ENCODE measurements around the gene EPO. TPM values are rescaled to one million over a fixed set of nuclear protein-coding genes. Genes with fewer than 3 reads are reported as not detected.
"Not testable (repeated sequence)": the region's sequence is repeated elsewhere in the genome, so short reads cannot be mapped to it uniquely, and the experiment has no call there.

The EPO gene
- total RNA-seq, 2 donors from 2014 or later, result not detected

DNA sequence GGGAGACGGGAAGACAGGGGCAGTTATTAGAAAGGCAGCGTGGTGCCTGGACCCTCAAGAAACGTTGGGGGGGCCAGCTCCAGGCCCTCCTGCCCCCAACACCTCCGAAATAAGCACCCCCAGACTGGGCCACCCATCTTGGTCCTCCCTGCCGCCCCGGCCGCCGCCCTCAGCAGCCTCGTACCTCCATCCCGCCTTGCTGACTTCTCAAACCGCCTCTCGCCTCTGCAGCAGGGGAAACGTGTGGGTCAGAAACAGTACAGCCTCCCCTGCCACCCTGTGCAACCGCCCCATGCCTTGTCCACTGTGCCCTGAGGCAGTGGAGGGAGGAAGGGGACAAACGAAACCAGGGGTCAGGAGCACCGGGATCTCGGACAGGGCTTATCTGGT, 33.5 kb upstream of the EPO start:
- H3K27ac Mint-ChIP-seq, result no peak overlapping the region
- ATAC-seq (no peak), DNase-seq (no peak)
- no peak overlapping the region for H3K4me3 Mint-ChIP-seq
- no peaks in the 10 kb centered on the region for H3K27me3 Mint-ChIP-seq
- H3K4me1 Mint-ChIP-seq, result peaks cover 14% of the 10 kb centered on the region
- no peaks in the 10 kb centered on the region for H3K36me3 Mint-ChIP-seq (ENCODE audit: low read depth)
- H3K9me3 ChIP-seq (ENCODE audit: control insufficient read depth, low read length, poor library complexity, severe bottlenecking), result no peaks in the 10 kb centered on the region

DNA sequence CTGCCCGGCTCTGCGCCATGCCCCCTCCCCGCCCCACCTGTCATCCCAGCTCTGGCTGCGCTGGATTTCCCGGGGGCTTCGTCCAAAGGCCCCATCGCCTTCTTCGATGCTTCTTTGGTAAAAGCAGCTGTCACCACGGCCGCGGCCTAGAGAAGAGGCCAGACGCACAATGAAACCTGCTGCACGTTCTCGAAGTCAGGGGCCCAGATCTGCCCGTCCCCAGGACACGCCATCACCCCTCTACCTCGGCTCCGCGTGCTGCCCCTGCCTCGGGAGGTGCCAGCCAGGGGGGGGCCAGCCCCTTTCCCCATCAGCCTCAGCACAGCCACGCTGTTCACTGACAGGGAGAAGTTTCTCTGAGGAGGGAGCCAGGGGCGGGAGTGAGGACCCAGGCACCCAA, 33.0 kb upstream of the EPO start:
- H3K9me3 ChIP-seq (ENCODE audit: control insufficient read depth, low read length, poor library complexity, severe bottlenecking), result no peaks in the 10 kb centered on the region
- Mint-ChIP-seq H3K4me3 (no peak overlapping the region), H3K27ac (no peak overlapping the region), H3K4me1 (peaks cover 17% of the 10 kb centered on the region), H3K27me3 (no peaks in the 10 kb centered on the region), H3K36me3 (ENCODE audit: low read depth) (no peaks in the 10 kb centered on the region)
- ATAC-seq (no peak), DNase-seq (no peak)

DNA sequence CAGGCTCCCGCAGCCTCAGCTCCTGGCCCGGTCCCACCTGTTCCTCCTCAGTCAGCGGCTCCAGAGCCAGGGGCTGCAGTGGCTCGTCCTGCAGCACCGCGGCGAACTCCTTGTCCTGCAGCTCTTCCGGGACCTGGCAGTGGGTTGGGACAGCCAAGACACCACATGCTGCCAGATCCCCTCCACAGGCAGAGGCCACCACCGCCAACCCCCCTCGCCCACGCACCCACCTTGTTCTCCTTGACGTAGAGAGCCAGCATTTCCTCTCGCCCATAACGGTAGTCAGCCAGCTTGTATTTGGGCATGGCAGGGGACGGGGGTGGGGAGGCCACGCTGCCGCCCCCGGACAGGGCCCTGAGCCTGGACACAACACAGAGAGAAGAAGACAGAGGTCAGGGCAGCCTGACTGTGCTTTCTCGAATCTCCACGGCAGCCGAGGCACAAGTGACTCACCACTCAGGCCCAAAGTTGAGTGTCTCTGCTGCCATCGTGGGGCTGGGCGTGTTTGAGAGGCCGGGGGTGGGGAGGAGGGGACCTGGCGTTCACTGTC, 32.4 kb upstream of the EPO start:
- H3K9me3 ChIP-seq (ENCODE audit: control insufficient read depth, low read length, poor library complexity, severe bottlenecking), result no peaks in the 10 kb centered on the region
- H3K4me1 Mint-ChIP-seq, result peaks cover 23% of the 10 kb centered on the region
- H3K27ac Mint-ChIP-seq, result no peak overlapping the region
- no peaks in the 10 kb centered on the region for H3K36me3 Mint-ChIP-seq (ENCODE audit: low read depth)
- H3K27me3 Mint-ChIP-seq, result no peaks in the 10 kb centered on the region
- ATAC-seq (no peak), DNase-seq (no peak)
- no peak overlapping the region for H3K4me3 Mint-ChIP-seq

DNA sequence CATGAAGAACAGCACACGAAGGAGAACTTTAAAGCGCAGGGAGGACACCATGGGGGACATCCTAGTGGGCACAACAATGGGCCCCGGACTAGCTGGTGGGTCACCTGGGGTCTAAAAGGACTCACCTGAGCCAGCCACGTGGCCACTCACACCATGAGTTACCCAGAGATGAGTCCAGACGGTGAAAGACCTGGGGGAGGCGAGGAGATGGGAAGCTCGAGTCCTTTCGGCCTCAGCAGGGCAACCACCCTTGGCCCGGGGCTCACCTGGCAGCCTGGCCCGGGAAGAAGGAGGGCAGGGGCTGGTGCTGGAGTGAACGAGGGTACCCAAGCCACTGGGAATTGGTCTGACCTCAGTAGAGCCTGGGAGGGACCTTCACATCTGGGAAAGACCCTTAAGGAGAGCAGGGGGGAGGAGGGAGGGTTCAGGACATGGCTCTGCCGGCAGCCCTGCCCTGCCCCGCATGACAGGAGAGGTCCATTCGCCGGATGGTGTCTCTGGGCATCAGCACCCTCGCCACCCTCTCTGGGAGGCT, 31.9 kb upstream of the EPO start:
- H3K9me3 ChIP-seq (ENCODE audit: control insufficient read depth, low read length, poor library complexity, severe bottlenecking), result no peaks in the 10 kb centered on the region
- Mint-ChIP-seq H3K4me1 (peaks cover 26% of the 10 kb centered on the region), H3K27ac (peak overlapping the region; percentile 72), H3K36me3 (ENCODE audit: low read depth) (no peaks in the 10 kb centered on the region), H3K4me3 (peak overlapping the region; percentile 43), H3K27me3 (no peaks in the 10 kb centered on the region)
- DNase-seq, result no peak
- no peak for ATAC-seq

DNA sequence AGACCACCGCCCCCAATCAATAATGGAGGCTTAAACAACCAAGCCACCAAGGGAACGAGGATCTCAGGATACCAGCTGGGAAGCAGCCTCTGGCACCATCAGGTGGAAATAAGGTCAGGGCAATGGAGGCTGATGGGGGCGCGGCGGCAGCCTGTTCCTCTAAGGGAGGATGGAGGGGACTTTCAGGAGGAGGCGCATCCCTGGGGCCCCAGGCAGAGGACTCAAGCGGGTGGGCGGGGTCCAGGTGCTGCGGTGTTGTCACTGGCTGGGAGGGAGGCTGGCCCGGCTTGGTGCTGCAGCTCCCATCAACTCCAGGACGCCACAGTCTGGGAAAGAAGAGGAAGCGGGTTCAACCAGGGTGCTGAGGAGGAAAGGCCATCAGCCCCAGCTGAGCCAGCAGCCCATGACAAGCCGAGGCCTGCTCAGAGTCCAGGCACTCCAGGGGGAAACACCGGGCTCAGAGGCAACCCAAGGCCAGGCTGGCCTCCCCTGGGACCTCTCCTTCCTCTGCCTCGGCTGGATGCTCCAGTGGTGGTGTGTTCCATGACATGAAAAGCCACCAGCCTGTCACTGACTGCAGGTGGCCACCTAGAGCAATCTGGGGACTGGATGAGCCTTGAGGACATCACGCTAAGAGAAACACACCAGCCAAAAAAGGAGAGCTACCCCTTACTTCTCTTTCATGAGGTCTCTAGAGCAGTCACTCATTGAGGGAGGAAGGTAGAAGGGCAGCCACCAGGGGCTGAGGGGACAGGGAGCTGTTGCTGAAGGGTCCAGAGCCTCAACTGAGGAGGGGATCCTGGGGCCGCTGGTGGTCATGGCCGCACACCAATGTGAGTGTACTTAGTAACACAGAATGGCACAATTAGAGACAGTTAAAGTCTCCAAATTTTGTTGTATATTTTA, 30.8 kb upstream of the EPO start:
- H3K27ac Mint-ChIP-seq, result peak overlapping the region; percentile 72
- no peak for ATAC-seq
- H3K9me3 ChIP-seq (ENCODE audit: control insufficient read depth, low read length, poor library complexity, severe bottlenecking), result no peaks in the 10 kb centered on the region
- no peak for DNase-seq
- no peak overlapping the region for H3K4me3 Mint-ChIP-seq
- peaks cover 26% of the 10 kb centered on the region for H3K4me1 Mint-ChIP-seq
- H3K27me3 Mint-ChIP-seq, result no peaks in the 10 kb centered on the region
- no peaks in the 10 kb centered on the region for H3K36me3 Mint-ChIP-seq (ENCODE audit: low read depth)

DNA sequence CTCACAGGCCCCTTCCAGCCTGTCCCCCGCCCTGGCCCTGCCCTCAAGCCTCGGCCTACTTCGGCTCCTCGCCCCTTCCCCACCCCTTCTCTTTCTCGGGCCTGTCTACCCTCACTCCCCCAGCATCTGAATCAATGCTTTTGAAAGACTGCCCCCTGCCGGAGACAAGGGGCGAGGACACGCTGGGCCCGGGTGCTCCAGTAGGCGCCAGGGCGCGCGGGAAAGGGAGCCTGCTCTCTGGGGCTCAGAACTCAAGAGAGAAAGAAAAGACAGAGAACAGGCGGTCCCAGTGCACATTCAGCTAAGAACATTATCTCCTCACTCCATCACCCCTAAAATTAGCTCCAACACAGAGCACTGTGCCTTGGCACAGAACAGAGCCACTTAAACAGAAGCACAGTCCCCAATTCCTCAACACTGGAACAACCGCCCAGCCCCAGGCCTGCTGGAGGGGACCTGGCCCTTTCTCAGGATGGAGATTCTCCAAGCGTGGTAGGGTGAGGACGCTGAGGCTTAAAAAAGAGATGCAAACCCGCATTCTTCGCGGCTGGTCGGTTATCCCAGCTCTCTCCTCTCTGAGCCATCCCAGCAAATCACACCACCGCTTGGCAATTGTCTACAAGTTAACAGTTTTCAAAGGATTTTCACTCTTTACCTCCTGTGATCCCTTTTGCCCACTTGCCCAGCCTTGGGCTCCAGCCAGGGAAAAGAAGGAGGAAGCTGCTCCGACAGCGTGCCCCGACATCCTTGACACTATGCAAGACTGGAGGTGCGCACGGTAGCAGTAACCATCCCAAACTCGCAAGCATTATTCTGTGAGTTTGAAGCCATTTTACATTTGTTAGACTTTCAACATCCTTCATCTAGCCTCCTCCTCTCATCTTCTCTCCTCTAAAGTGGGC, 28.3 kb upstream of the EPO start:
- H3K9me3 ChIP-seq (ENCODE audit: control insufficient read depth, low read length, poor library complexity, severe bottlenecking), result no peaks in the 10 kb centered on the region
- DNase-seq (peak; percentile 64 to 81 (median 65)), ATAC-seq (peak; percentile 72)
- Mint-ChIP-seq H3K4me1 (peaks cover 31% of the 10 kb centered on the region), H3K27ac (peak overlapping the region; percentile 95), H3K27me3 (no peaks in the 10 kb centered on the region), H3K36me3 (ENCODE audit: low read depth) (no peaks in the 10 kb centered on the region), H3K4me3 (peak overlapping the region; percentile 97)

DNA sequence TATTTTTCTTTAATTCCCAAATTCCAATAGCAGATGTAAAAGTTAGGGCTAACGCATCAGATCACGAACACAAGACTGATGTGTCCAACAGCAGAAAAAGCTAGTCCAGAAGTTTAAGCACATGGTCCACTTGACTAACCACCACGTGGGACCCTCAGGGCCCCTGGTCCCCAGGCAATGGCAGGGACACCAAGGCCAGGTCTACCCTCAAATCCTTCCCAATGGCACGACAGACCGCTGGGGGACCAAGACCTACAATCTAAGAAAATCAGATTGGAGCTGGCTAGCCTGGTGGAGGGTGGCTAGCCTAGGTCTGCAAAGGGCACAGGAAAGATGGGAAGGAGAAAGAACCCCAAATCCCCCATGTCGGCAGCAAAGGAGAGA, 27.7 kb upstream of the EPO start:
- peaks cover 31% of the 10 kb centered on the region for H3K4me1 Mint-ChIP-seq
- H3K27me3 Mint-ChIP-seq, result no peaks in the 10 kb centered on the region
- peak overlapping the region; percentile 95 for H3K27ac Mint-ChIP-seq
- ATAC-seq, result no peak
- H3K9me3 ChIP-seq (ENCODE audit: control insufficient read depth, low read length, poor library complexity, severe bottlenecking), result no peaks in the 10 kb centered on the region
- DNase-seq, result no peak
- no peaks in the 10 kb centered on the region for H3K36me3 Mint-ChIP-seq (ENCODE audit: low read depth)
- H3K4me3 Mint-ChIP-seq, result peak overlapping the region; percentile 97

DNA sequence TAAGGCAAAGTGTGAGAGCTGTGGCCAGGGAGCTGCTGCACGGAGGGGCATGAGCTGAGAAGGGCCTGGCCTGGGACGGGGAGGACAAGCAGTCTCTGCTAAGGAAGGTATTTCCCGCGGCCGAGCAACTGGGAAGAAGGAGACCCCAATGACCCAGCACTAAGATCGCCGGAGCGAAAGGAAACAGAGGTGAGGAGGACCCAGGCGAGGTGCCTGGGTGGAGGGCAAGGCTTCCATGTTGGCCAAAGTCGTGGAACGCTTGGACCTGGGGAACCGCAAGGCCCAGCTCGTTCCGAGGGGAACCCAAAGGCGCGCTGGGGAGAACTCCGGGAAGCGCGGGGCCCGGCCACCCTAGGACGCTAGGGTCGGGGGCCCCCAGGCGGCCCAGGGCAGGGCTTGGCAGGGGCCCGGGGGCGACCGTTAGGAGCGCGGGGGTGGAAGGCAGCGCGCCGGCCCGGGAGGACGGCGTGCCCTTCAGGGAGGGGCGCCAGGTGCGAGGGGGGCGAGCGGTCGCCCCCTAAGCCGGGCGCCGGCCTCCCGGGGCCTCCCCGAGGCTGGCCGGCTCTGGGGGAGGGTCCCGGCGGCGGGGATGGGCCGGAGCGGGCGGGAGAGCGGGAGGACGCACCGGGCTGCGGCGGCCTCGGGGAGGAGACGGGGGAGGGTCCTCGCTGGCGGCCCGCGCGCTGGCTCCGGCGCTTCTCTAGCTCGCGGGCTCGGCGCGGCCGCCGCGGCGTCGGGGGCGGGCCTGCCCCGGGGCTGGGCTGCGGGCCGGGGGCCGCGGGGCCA, 26.8 kb upstream of the EPO start:
- Mint-ChIP-seq H3K36me3 (ENCODE audit: low read depth) (no peaks in the 10 kb centered on the region), H3K4me3 (peak overlapping the region; percentile 97), H3K4me1 (peaks cover 31% of the 10 kb centered on the region), H3K27ac (peak overlapping the region; percentile 95), H3K27me3 (no peaks in the 10 kb centered on the region)
- no peaks in the 10 kb centered on the region for H3K9me3 ChIP-seq (ENCODE audit: control insufficient read depth, low read length, poor library complexity, severe bottlenecking)
- DNase-seq, result no peak
- peak; percentile 43 for ATAC-seq

DNA sequence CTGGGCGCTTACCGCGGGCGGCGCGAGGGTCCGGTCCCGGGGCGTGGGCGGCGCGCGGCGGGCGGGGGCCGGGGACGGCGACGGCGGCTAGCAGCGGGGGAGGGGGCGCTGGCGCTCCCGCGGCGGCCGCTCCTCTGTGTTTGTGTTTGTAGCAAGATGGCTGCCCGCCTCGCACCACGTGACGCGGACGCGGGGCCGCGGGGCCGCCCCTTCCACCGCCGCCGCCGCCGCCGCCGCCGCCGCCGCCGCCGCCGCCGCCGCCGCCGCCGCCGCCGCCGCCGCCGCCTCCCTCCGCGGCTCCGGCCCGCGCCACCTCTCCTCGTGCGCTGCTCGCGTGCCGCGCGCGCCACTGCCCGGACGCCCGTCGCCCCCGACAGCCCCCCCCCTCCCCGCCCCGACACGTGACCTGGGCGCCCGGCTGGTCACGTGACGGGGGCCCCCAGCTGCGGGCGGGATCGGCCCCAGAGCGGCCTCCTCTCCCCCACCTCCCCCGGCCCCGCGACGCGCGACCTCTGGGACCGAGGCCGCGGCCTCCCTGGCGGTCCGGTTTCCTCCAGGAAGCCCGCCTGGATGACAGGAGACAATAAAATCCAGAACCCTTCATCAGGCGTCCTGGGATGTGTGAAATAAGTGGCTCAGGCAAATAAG, 26.0 kb upstream of the EPO start, which contains the start of gene GIGYF1:
Gene GIGYF1, minus strand, starts transcription at position 153 of the 648 bp plus-strand sequence. CDS start 6,012 bp downstream, outside the sequence.
- Mint-ChIP-seq H3K27ac (peak within 1 kb of the TSS; percentile 95), H3K27me3 (no peaks in the 10 kb centered on the region), H3K4me1 (peaks cover 25% of the 10 kb centered on the region), H3K36me3 (ENCODE audit: low read depth) (no peaks in the 10 kb centered on the region), H3K4me3 (peak within 1 kb of the TSS; percentile 97)
- DNase-seq (peak; percentile 55 to 73 (median 68)), ATAC-seq (peak; percentile 80)
- H3K9me3 ChIP-seq (ENCODE audit: control insufficient read depth, low read length, poor library complexity, severe bottlenecking), result no peaks in the 10 kb centered on the region

DNA sequence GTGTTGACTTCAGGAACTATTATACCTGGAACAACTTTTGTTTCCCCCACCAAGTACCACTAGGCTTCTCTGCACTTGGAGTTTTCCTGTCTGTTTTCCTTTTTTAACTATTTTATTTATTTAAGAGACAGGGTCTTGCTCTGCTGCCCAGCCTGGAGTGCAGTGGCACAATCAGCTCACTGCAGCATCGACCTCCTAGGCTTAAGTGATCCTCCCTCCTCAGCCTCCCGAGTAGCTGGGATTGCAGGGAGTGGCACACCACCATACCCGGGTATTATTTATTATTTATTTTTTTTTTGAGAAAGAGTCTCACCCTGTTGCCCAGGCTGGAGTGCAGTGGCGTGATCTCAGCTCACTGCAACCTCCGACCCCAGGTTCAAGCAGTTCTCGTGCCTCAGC, 24.1 kb upstream of the EPO start:
- DNase-seq (no peak), ATAC-seq (no peak)
- H3K27ac Mint-ChIP-seq, result no peak overlapping the region
- H3K4me1 Mint-ChIP-seq, result peaks cover 23% of the 10 kb centered on the region
- no peaks in the 10 kb centered on the region for H3K27me3 Mint-ChIP-seq
- no peak overlapping the region for H3K4me3 Mint-ChIP-seq
- no peaks in the 10 kb centered on the region for H3K9me3 ChIP-seq (ENCODE audit: control insufficient read depth, low read length, poor library complexity, severe bottlenecking)
- no peaks in the 10 kb centered on the region for H3K36me3 Mint-ChIP-seq (ENCODE audit: low read depth)

DNA sequence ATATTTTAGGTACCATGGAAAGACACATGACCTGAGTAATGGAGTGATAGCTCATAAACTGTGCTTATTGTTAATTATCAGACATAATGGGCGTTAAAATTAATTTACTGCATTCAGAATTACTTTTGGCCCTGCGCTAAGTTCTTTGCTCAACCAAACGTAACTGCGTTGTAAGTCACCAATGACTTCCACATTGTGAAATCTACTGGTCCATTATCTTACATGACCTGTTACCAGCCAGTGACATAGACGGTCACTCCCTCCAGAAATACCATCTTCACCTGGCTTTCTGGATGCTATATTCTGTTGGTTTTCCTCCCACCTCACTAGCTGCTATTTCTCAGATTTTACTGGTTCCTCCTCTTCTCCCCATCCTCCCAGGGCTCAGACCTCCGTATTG, 21.2 kb upstream of the EPO start:
- Mint-ChIP-seq H3K4me3 (no peak overlapping the region), H3K27me3 (no peaks in the 10 kb centered on the region), H3K4me1 (peaks cover 5% of the 10 kb centered on the region), H3K27ac (no peak overlapping the region), H3K36me3 (ENCODE audit: low read depth) (no peaks in the 10 kb centered on the region)
- DNase-seq (no peak), ATAC-seq (no peak)
- H3K9me3 ChIP-seq (ENCODE audit: control insufficient read depth, low read length, poor library complexity, severe bottlenecking), result no peaks in the 10 kb centered on the region

DNA sequence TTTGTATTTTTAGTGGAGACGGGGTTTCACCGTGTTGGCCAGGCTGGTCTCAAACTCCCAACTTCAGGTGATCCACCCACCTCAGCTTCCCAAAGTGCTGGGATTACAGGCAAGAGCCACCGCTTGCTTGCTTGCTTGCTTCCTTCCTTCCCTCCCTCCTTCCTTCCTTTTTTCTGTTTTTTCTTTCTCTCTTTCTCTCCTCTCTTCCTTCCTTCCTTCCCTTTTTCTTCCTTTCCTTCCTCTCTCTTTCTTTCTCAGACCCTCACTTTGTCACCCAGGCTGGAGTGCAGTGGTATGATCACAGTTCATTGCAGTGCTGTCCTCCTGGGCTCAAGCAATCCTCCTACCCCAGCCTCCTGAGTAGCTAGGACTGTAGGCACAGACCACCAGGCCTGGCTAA, 19.2 kb upstream of the EPO start:
- not testable (repeated sequence) for H3K9me3 ChIP-seq (ENCODE audit: control insufficient read depth, low read length, poor library complexity, severe bottlenecking); ATAC-seq; H3K4me3 Mint-ChIP-seq; DNase-seq; H3K27ac Mint-ChIP-seq; H3K36me3 Mint-ChIP-seq (ENCODE audit: low read depth); H3K4me1 Mint-ChIP-seq; H3K27me3 Mint-ChIP-seq
